GM13976 (cell line): Measurements from ENCODE around the gene ZDHHC3.

ENCODE experiments used
- DNase-seq: peaks from one replicate; pipeline ENCODE4 v3.0.0; 2012; ENCODE audit warnings: low spot score
- in situ Hi-C: fragments of 300-500 bp; cut with MboI; formaldehyde crosslinking; loops from one replicate; pipeline ENCODE4 v1.12.0; 2022; ENCODE audit warnings: low sequenced_read_pairs, mixed read lengths, inconsistent platforms; ENCODE audit not compliant: unreplicated experiment
- TF ChIP-seq, protein P1 (sequence below): IDR thresholded peaks from 2 replicates; pipeline ENCODE4 v1.5.1; 2012; ENCODE audit warnings: borderline replicate concordance, mild to moderate bottlenecking; ENCODE audit not compliant: insufficient read depth; ENCODE audit errors: extremely low read depth, missing control alignments, control extremely low read depth

Gene ZDHHC3

DNA sequence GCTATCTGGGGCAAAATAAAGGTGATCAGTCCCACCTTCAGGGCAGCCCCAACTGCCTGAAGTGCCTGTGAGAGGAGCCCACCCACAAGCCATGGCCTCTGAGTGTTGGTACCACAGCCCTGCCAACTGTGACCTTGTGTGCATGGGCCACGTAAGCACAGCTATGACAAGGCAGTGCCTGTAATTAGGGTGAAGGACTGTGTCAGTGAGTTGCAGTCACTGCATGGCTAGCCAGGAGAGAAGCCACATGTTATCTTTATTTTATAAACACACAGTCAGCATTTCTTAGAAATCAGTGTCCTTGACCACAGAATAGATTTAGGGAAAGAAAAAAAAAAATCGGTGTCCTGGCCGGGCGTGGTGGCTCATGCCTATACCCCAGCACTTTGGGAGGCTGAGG is 24.8 kb upstream of the ZDHHC3 start:
- no peak for DNase-seq
- TF ChIP-seq, protein P1, sequence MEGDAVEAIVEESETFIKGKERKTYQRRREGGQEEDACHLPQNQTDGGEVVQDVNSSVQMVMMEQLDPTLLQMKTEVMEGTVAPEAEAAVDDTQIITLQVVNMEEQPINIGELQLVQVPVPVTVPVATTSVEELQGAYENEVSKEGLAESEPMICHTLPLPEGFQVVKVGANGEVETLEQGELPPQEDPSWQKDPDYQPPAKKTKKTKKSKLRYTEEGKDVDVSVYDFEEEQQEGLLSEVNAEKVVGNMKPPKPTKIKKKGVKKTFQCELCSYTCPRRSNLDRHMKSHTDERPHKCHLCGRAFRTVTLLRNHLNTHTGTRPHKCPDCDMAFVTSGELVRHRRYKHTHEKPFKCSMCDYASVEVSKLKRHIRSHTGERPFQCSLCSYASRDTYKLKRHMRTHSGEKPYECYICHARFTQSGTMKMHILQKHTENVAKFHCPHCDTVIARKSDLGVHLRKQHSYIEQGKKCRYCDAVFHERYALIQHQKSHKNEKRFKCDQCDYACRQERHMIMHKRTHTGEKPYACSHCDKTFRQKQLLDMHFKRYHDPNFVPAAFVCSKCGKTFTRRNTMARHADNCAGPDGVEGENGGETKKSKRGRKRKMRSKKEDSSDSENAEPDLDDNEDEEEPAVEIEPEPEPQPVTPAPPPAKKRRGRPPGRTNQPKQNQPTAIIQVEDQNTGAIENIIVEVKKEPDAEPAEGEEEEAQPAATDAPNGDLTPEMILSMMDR = no peak
- in situ Hi-C loops = no loop called here

DNA sequence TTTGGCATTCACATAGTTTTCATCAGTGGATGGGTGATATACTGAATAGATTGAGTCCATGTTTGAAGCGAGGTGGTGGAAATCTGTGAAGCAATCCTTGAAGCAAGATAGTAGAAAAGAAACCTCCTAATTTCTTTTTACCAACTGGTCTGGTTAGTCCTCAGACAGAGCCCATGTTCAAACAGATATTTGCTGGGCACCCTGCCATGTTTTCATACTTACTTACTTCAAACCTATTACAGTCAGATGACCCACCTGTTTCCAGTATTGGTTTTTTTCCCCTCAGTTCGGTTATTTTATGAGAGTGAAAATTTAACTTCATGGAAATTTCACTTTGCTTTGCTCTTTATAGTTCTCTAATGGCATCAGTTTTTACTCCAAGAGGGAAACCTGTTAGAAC is 23.8 kb upstream of the ZDHHC3 start:
- DNase-seq = no peak
- in situ Hi-C loops = no loop called here
- TF ChIP-seq, protein P1 = no peak

DNA sequence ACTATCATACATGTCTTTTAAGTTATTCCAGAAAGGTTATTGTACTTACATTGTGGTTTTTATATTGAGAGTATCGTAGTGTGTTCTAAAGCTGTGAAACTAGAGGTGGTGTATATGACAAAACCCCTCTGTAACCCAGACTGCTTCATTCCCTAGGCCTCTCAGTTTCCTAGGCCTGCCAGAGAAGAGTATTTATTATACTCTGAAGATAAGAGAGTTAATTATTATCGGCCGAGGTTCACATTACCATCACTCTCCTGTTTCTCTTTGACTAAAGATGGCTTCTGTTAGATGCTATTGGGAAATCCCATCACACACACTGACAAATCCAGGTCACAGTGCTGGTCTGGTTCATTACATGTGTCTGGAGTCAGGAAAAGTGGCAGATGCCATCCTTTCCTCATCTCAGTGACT is 20.6 kb upstream of the ZDHHC3 start:
- no peak for DNase-seq
- in situ Hi-C loops = no loop called here
- TF ChIP-seq, protein P1 = no peak

- DNase-seq = no peak
- in situ Hi-C loops = no loop called here
These were observed 19.3 kb upstream of the ZDHHC3 start for GRCh38 chr3:44995142-44995770.

GRCh38 chr3:44993471-44994205 is 17.7 kb upstream of the ZDHHC3 start:
- no peak for DNase-seq
- TF ChIP-seq, protein P1 = no peak
- in situ Hi-C loops = no loop called here

More at GRCh38 chr3:44995142-44995770, 19.3 kb upstream of the ZDHHC3 start:
- TF ChIP-seq, protein P1 = no peak

DNA sequence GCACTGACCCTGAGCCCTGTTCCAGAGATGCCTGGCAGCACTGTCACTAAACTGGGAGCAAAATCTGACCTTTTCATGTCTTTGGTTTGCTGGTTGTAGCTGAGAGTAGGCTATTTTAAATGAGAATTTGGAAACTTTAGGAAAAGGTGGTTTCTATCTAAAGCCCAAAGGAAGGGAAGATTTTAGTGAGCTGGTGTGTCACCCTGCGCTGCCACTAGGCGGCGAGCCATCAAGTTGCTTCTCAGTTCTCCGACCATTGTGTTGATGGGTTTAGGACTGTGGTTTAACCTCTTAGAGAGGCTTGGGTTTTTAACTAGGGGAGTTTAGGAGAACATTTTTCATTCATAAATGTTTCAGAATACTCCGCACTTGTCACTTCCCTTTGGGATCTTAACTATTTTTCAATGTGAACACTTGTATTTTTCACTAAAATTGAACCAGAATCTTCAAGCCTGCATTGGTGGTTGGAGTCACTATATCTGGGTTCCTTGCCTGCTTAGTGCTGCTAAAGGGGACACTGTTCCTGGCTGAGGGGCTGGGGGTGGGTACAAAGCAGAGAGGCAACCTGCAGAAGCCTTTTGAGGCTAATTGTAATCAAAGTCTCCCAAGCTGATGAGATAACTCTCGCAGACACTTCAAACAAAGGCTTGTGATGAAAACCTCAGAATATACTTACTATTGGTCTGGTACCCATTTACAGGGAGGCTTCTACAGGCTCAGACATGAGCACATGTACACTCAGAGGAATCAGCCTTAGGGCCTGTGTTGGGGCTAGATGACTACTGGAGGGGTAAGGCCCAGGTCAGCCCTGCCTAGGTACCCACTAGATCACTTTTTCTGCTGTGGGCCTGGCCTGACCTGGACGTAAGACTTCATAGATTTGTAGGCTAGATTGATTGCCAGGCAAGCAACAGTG is 16.8 kb upstream of the ZDHHC3 start:
- DNase-seq = no peak
- TF ChIP-seq, protein P1 = peak; percentile 65
- in situ Hi-C loops = no loop called here
